ENCODE measurements around the gene MB.
"Not testable (repeated sequence)": the region's sequence is repeated elsewhere in the genome, so short reads cannot be mapped to it uniquely, and the experiment has no call there.

MB gene

DNA sequence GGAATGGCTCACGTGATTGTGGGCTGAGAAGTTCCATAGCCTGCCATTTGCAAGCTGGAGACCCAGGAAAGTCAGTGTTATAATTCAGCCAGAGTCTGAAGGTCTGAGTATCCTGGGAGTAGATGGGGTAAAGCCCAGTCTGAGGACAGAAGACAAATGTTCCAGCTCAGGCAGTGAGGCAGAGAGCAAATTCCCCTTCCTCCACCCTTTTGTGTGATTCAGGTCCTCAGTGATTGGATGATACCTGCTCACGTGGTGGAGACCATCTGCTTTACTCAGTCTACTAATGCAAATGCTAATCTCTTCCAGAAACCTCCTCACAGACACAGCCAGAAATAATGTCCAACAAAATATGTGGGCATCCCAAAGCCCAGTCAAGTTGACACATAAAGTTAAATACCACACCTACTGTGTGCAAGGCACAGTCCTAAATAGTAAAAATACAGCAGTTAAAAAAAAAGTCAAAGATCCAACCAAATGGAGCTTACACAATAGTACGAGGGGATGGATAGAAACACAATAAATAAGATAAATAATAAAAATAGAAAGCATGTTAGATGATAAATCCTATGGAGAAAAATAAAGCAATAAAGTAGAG is 17.9 kb upstream of the MB start:
- no peak for DNase-seq

DNA sequence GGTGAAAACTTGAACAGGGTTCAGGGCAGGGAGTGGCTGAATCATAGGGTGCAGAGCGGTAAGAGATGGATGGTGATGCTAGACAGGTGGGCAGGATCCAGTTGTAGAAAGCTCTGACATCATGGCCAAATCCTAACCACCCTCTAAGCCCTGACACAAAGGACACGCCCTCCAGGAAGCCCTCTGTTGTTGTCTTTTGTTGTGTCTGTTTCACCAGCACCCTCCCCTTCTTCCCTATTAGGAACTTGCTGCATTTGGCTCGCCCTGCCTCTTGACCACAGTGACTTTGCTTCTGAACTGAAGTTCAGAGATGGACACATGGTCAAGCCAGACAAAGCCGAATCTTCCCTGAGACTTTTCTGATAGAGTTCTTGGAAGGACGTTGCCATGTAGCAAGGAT is 16.9 kb upstream of the MB start:
- DNase-seq, result no peak

DNA sequence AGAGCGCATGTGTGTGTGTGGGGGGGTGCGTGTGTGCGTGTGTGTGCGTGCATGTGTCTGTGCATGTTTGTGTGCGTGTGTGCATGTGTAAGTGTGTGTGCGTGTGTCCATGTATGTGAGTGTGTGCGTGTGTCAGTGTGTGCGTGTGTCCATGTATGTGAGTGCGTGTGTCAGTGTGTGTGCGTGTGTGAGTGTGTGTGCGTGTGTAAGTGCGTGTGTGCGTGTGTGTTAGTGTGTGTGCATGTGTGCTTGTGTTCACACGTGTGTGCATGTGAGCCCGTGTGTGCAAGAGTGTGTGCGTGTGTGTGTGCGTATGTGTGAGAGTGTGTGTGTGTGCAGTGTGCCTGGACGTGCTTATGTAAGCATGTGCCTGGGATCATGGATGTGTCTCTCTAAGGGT is 16.4 kb upstream of the MB start:
- DNase-seq, result no peak

DNA sequence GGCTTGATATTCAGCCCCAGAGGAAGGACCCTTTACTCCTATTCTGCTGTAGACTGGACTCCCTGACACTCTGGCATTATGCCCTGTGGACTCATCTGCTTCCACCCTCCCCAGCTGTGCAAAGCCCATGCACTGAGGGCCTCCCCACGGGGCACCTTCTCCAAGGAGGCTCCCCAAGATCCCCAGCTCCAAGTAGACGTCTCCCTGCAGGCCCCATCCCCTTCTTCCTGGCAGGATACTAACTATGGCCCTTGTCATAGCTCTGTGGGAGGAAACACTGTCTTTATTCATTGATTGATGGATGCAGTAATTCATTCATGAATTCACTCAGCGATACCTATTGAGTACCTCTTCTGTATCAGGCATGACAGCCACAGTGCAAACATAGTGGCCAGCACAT is 15.8 kb upstream of the MB start:
- DNase-seq, result no peak

DNA sequence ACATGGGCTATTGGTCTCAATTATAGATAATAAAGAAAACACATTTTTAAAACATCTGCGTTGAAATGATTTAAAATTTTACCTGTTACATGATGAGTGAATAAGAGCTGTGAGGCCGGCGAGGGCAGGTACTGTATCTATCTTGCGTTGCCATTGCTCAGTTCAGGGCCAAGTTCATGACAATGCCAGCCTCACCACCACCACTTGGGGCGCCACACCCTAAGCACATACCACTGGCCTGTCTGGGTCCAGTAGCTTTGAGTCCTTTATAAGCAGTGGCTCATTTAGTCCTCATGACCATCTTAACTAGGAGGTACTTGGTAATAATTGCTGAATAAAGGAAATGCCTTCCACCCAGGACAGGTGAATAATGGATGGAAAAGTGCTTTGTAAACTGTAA is 14.5 kb upstream of the MB start:
- DNase-seq, result peak; percentile 27 to 41

DNA sequence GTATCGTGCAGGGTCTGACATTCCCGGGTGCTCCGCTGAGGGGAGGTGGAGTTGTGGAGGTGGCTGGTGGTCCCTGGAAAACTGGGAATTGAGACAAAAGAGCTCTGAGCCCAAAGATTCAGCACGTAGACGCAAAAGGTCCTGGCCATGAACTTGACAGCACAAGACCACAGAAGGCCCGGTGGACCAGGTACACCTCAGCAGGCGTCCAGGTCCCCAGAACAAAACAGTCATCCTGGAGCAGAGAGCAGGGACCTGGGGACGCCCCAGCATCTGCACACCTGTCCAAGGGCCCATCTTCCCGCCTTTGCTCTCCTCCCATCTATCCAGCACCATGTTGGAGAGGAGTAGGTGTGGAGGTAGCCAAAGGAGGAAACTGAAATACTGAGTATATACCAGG is 13.8 kb upstream of the MB start:
- DNase-seq, result no peak

DNA sequence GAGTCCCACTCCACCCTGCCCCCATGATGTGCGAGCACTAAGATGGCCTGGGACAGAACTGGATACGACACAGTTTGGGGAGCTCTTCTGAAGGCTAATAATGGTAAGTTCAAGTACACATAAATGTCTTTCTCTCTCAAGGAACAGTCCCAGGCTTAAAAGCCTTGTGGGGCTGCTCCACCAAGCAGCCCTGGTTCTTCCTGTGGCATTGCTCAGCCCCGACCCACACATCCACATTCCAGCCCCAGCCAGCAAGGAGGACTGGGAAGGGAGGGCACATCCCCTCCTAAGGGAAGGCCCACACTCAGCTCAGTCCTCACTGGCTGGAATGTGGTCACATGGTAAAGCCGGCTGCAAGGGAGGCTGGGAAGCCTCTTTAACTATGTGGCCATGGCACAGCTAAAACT is 13.3 kb upstream of the MB start:
- DNase-seq, result no peak

DNA sequence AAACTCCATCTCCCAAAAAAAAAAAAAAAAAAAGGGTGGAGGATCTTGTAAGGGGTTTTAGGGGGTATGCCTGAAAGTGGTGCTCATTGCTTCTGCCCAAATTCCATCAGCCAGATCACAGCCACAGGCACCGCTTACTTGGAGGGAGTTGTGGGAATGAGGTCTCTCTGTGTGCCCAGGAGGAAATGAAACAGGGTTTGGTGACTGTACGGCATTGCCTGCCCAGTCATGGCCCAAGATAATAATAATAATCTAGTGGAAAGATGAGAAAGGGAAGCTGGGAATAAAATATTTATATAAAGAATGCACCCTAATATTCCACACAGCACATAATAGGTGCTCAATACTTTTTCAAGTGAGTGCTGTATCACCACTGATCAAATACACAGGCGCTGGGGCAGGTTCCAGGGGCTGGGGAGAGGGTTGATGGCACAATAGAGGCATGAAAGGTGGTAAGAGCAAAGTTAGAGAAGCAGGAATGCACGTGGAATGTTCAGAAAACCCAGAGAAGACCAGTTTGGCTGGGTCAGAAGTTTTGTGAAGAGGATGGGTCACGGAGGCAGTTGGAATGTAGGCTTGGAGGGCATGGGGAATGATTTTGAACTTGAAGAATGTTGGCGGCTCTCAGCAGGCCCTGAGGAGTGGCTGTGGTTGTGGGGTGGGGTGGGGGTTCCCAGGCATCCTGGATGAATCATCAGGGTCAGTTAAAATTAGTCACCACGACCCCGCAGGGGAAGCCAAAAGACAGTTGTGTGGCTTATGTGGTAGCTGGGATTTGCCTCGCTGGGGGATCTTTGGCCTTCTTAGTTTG is 12.5 kb upstream of the MB start:
- DNase-seq, result peak; percentile 40 to 53

DNA sequence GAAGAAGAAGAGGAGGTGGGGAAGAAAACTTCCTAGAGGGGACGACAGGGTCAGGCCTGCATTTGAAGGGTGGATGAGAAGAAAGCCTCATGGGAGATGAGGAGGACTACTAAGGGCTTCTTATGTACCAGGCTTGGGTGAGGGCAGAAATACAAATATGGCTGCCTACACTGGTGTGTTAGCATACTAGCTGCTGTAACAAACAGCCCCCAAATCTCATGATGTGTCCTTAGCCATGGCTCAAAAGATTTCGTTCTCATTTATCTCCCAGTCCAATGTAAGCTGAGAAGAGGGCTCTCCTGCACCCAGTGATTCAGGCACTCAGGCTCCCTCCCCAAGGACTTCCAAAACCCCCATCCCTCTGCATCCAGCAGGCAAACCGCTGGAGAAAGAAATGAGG is 11.6 kb upstream of the MB start:
- no peak for DNase-seq

DNA sequence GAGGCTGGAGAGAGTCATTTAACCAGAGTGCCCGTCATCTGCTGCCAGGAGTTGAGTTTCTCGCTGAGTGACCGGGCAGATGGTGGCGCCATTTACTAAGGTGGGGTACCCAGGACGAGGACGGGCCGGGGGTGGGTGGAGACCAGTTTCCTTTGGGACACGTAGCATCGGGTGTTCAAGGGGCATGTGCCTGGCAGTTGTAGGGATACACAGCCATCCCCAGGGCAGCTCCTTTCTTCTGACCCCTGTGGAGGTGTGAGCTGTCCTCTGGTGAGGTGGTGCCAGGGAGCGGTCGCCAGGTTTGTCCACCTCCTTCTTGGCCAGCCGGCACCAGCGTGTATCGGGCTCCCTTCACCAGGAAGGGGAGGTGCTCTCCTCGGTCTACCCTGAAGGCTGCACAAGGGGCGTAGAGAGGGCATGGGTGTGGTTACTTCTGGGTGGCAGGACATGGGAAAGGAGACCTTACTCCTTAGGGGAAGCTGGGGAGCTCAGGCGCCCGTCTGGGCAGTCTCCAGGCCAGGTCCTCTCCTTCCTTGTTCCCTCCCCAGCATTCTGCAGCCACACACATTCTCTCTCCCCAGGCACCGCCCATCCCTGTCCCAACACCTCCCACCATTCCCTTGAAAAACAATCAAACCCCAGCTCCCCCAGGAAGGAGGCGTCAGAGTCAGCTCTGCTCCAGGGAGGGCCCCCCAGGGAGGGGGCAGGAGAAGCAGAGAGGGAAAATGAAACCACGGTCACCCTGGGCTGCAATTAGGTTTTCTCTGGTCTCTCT is 10.3 kb upstream of the MB start:
- peak; percentile 39 to 59 for DNase-seq

DNA sequence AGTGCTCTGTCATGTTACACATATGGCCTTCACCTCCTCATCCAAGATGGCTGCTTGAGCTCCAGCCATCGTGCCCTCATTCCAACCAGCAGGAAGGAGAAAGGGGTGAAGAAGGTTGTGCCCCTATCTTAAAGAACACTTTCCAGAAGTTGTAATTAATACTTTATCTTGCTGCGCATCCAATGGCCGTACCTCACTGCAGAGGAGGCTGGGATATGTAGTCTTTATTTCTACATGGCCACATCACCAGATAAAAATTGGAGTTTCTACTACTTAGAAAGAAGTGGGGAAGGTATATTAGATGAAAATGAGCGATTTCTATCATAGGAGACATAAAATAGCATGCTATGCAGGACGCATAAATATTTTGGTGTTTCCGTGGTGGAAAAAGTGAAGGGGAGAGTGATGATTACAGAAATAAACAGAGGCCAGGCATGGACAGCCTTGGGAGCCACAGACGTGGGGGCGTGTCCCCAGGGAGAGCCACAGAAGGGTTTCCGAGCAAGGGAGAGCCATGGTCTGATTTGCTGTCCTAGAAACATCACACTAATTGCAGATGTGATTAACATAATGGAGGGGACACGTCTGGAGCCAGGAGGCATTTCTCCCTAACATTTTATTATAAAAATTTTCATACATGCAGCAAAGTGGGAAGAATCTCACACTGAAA is 8.8 kb upstream of the MB start:
- DNase-seq, result no peak

DNA sequence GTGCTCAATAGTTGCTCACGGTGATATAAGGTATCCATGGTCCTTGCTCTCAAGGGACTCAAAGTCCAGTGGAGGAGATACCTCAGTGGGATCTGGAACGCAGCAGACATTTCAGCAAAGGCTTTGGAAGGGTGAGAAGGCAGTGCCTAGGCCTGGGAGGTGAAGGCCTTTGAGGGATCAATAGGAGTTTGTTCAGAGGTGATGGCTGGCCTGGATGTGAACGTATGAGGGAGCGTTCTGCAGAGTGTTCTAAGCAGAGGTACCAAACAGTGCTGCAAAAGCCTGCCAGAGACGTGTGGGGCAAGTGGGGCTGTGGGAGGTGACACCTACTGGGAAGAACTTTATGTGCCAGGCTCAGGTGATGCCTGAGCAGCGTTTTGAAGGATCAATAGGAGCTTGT is 7.4 kb upstream of the MB start:
- DNase-seq, result no peak

DNA sequence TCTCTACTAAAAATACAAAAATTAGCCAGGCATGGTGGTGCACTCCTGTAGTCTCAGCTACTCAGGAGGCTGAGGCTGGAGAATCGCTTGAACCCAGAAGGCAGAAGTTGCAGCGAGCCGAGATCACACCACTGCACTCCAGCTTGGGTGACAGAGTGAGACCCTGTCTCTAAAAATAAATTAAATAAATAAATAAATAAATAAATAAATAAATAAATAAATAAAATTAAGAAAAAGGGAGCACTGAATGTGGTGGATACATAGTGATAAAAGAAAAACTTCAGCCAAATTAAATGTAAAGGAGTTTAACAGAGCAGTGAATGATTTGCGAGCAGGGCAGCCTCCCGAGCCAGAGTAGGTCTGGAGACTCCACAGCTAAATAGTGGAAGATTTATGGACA is 6.8 kb upstream of the MB start:
- DNase-seq, result not testable (repeated sequence)

DNA sequence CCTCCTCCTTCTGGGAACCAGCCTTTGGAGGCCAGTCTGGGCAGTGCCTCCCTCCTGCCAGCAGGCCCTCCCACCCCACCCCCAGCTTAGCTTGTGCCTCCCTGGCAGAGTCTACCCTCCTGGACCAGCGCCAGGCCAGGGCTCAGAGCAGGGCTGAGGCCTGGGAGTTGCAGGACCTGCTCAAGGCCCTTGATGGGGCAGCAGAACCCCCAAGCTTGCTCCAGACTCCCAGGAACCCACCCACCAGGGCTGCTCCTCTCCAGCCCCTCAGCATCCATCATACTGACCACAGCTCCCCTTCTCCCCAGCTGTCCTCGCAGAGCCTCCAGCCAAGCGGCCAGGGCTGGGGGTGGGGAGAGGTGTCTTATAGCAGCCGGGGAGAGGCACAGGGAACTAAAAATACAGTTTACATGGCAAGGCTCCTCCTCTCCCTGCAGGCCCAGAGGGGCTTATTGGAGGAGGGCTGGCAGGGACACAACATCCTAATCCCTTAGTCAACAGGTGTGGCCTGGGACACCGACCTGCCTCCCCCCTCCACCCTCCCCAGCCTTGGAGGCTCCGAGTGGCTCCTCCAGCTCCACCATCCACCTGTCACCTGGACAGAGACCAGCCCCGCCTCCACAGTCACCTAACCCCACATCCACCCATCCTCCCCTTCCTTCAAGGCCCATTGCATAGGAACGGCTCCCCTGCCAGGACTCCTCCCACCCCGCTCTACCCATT is 5.2 kb upstream of the MB start:
- DNase-seq, result no peak

DNA sequence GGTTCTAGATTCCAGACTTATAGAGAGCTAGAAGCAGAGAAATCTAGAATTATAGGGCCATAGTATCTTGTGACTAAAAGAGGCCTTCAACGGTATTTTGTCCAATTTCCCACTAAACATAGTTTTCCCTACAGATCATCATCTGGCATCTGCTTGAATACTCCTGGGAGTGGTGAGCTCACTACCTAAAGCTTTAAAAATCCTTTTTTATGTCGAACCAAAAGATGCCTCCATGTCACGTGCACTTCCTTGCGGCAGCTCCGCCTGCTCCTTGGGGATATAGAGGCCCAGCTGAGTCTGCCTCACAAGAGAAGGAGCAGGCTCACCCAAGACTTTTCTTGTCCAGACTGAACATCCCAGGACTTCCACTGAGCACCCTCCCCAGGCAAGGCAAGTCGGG is 4.3 kb upstream of the MB start:
- no peak for DNase-seq

DNA sequence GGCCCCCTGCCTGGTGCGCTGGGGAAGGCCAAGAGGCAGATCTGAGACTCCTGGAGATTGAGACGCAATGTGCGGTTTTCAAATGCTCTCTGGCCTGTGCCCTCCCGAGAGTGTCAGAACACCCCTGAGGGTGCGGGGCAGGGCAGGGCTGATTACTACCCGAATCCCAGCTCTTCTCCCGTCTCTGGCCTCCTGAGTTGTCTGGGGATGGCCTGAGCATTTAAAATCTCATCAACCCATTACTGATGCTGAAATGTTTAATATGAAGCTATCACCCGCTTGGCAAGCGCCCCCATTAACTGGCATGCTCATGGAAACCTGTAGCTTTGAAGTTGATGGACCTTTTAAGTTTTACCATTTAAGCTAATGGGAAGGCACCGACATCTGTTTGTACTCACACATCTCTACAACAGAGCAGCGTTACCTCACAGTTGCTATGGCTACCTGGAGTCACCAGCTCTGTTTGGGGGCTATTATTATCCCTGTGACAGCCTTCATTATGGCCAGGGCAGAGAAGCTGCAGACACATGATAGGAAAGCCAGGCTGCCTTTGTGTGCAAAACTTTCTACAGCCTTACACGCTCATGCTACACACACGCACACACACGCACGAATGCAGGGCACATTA is 3.6 kb upstream of the MB start:
- DNase-seq, result no peak

DNA sequence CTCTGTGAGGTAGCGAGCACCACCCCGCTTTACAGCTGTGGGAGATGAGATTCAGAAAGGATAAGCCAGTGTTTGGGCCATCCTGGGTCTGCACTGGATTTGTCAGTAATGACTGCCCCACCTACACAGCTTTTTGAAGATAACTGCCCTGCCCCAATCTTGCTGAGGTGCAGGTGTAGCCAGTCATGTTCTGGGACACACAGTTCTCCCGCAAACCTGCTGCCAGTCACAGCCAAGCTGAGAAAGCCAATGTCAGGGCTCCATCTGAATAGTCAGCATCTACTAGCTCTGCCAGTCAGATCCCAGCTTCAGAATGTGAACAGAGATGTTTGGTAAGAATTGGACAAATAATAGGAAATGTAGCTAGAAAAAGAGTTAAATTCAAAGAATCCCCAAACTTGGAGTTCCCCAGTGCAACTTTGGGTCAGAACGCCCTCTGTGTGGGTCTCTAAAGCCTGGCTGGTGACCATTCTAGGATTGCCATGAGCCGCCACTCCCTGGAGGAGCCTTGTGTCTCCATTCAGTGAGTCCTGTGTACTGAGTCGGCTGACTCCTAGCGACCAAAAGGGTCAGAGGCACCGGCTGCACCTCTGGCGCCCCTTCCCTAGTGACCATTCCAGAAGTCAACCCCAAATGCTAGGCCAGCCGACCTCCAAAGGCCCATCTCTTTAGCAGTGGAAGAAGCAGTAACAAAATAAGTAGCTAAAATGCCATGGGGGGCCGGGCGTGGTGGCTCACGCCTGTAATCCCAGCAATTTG is 2.4 kb upstream of the MB start:
- DNase-seq, result no peak

DNA sequence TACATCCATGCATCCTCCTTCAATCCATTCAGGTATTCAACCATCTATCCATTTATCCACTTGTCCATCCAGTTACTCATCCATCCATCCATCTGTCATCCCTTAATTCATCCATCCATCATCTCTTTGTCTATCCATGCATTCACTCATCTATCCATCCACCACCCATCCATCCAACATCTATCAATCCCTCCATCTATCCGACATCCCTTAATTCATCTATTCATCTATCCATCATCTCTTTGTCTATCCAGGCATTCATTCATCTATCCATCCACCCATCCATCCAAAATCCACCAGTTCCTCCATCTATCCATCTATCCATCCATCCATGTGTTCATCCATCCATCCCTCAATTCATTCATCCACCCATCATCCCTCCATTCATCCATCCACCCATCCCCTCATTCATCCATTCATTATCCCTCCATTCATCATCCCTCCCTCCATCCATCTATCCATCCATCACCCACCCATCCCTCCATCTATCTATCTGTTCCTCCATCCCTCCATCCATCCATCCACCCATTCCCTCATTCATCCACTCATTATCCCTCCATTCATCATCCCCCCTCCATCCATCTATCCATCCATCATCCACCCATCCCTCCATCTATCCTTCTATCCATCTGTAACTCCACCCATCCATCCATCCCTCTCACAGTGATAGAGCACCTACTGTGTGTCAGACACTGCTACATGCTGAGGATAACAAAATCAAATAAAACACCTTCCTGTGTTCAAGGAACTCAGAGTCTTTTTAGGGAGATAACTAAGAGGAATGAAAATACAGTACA is 1.5 kb upstream of the MB start:
- no peak for DNase-seq

DNA sequence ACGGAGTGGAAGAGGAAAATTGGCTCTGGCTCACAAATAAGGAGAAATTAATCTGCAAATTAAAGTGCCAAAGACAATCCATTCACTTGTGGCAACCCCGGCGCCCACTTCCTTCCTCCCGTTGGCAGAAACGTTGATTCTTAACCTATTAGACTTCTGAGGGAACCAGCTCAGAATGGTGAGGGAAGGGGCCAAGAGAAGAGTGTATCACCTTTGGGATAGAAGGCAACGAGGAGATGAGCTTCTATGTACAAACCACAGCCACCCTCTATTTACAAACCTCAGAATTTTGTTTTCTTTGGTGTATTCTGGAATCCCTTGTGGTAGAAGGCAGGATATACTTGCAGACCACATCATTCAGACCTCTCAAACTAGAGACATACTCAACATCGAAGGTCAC is 1.1 kb downstream of the MB start:
- DNase-seq, result no peak

DNA sequence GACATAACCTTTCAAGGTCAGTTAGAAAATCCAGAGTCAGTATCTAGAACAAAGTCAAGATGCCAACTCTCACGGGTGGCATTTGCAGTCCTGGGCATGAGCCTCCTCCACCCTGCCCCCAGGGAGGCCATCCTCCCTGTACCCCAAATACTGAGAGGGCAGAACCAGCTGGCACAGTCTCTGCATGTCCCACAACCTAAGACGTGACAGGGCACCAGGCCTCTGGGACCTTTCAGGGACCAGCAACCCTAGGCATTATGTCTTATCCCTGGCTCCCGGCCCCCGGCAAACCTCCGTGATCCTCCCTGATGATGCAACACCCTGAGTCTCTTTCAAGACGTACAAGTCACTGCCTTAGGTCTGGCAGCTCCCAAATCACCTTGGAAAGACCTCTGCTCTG is 2.0 kb downstream of the MB start:
- no peak for DNase-seq

DNA sequence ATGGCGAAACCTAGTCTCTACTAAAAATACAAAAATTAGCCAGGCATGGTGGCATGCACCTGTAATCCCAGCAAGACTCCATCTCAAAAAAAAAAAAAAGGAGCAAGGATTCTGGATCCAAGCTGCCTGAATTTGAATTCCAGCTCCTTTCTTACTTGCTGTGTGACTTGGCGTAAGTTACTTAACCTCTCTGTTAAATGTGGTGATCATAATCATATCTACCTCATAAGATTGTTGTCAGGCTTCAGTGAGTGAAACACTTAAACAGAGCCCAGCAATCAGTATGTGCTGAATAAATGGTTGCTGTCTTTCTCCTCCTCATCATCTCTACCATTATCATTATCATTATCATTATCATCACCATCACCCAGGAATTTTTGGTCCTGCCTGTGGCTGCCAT is 2.7 kb downstream of the MB start:
- no peak for DNase-seq
